ENCODE results near the gene MYLK. TPM values are rescaled to one million over a fixed set of nuclear protein-coding genes. Genes with fewer than 3 reads are reported as not detected.
A peak's percentile ranks its signal among the peaks of the same experiment; 100 is the strongest.
"Not testable (repeated sequence)": the region's sequence is repeated elsewhere in the genome, so short reads cannot be mapped to it uniquely, and the experiment has no call there.

MYLK gene
- total RNA-seq, 2 experiments from 2014 or later: 0.17 TPM; not detected in 1

DNA sequence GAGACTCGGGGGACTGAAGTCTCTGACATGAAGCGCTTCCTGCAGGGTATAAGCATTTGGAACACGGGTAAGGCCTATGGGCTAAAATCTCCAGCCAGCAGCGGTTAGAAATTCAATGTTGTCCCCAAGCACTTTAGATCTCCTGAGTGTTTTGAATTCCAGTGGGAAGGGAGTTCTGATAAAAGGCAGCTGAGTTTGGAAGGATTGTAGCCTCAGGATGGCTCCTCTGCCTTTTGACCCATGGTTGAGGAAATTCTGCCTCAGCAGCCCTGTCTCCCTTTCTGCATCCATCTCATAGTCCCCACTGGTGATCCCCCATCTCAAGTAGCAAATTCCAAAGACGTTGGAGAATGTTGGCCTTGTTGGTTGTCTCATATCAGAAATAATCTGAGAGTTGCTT lies 275.1 kb downstream of the MYLK start:
- ChIA-PET POLR2A (no interaction called here), CTCF (no interaction called here)
- Mint-ChIP-seq H3K27me3 (no peaks in the 10 kb centered on the region), H3K4me3 (no peak overlapping the region), H3K4me1 (ENCODE audit: low read depth) (peaks cover 14% of the 10 kb centered on the region), H3K27ac (no peak overlapping the region), H3K36me3 (peaks cover 13% of the 10 kb centered on the region), H3K9me3 (no peaks in the 10 kb centered on the region)
- no peak for DNase-seq
- intact Hi-C loops (cut with micrococcal nuclease): no loop called here

GRCh38 chr3:123608263-123608937 lies 275.7 kb downstream of the MYLK start:
- Mint-ChIP-seq H3K9me3 (no peaks in the 10 kb centered on the region), H3K4me1 (ENCODE audit: low read depth) (peaks cover 14% of the 10 kb centered on the region), H3K27me3 (no peaks in the 10 kb centered on the region), H3K4me3 (no peak overlapping the region), H3K36me3 (peaks cover 8% of the 10 kb centered on the region), H3K27ac (no peak overlapping the region)
- DNase-seq: no peak
- CTCF ChIA-PET: no interaction called here
- intact Hi-C loops (cut with micrococcal nuclease): no loop called here
- POLR2A ChIA-PET: no interaction called here

- no peak for DNase-seq
- CTCF ChIA-PET: interaction anchor here (0.6 kb wide), 1 partner anchor 11 kb away, joined by 3 read pairs; no protein-coding TSS in a partner anchor
- Mint-ChIP-seq H3K27ac (no peak overlapping the region), H3K4me1 (ENCODE audit: low read depth) (peaks cover 14% of the 10 kb centered on the region), H3K9me3 (no peaks in the 10 kb centered on the region), H3K4me3 (no peak overlapping the region), H3K36me3 (peaks cover 3% of the 10 kb centered on the region), H3K27me3 (no peaks in the 10 kb centered on the region)
- intact Hi-C loops (cut with micrococcal nuclease): no loop called here
- POLR2A ChIA-PET: no interaction called here
These were observed 277.6 kb downstream of the MYLK start for GRCh38 chr3:123606527-123606926.

- peaks cover 14% of the 10 kb centered on the region for H3K4me1 Mint-ChIP-seq (ENCODE audit: low read depth)
- no peak overlapping the region for H3K4me3 Mint-ChIP-seq
- no peaks in the 10 kb centered on the region for H3K9me3 Mint-ChIP-seq
- POLR2A ChIA-PET: no interaction called here
- peak overlapping the region; percentile 16 for H3K27ac Mint-ChIP-seq
- DNase-seq: no peak
- CTCF ChIA-PET: no interaction called here
- intact Hi-C loops (cut with micrococcal nuclease): no loop called here
- no peaks in the 10 kb centered on the region for H3K27me3 Mint-ChIP-seq
- H3K36me3 Mint-ChIP-seq: peaks cover 3% of the 10 kb centered on the region
These were observed 278.3 kb downstream of the MYLK start for GRCh38 chr3:123605789-123606234.

GRCh38 chr3:123603153-123603552 lies 281.0 kb downstream of the MYLK start:
- H3K27ac Mint-ChIP-seq; H3K9me3 Mint-ChIP-seq; H3K4me3 Mint-ChIP-seq; intact Hi-C loops (cut with micrococcal nuclease); H3K36me3 Mint-ChIP-seq; POLR2A ChIA-PET; CTCF ChIA-PET; H3K27me3 Mint-ChIP-seq; DNase-seq: not testable (repeated sequence)
- peaks cover 11% of the 10 kb centered on the region for H3K4me1 Mint-ChIP-seq (ENCODE audit: low read depth)

DNA sequence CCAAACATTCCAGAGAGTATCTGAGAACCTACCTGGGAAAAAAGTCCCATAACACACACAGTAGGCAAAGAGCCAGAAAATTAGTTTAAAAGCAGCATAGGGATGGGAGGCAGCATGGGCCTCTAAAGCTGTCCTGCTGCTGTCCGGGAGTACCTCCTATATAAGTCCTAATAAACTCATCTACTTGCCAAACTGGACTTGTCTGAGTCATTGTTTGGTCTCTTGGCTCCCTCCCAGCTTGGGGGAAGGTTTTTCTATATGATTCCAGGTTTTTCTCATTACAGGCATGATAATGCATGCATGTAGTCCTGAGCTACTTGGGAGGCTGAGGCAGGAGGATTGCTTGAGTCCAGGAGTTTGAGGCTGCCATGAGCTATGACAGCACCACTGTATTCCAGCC lies 281.8 kb downstream of the MYLK start:
- ChIA-PET CTCF (interaction anchor here (1.1 kb wide), 1 partner anchor 44 kb away, joined by 3 read pairs; no protein-coding TSS in a partner anchor), POLR2A (no interaction called here)
- no peak overlapping the region for H3K27ac Mint-ChIP-seq
- intact Hi-C loops (cut with micrococcal nuclease): no loop called here
- no peak for DNase-seq
- no peaks in the 10 kb centered on the region for H3K27me3 Mint-ChIP-seq
- no peak overlapping the region for H3K4me3 Mint-ChIP-seq
- H3K4me1 Mint-ChIP-seq (ENCODE audit: low read depth): peaks cover 11% of the 10 kb centered on the region
- peaks cover 5% of the 10 kb centered on the region for H3K36me3 Mint-ChIP-seq
- H3K9me3 Mint-ChIP-seq: no peaks in the 10 kb centered on the region

GRCh38 chr3:123600863-123601262 lies 283.3 kb downstream of the MYLK start:
- POLR2A ChIA-PET; H3K4me3 Mint-ChIP-seq; H3K9me3 Mint-ChIP-seq; intact Hi-C loops (cut with micrococcal nuclease); DNase-seq; H3K27me3 Mint-ChIP-seq; H3K36me3 Mint-ChIP-seq; H3K4me1 Mint-ChIP-seq (ENCODE audit: low read depth); H3K27ac Mint-ChIP-seq; CTCF ChIA-PET: not testable (repeated sequence)

GRCh38 chr3:123597561-123597960 lies 286.6 kb downstream of the MYLK start:
- Mint-ChIP-seq H3K27me3 (no peaks in the 10 kb centered on the region), H3K36me3 (peaks cover 9% of the 10 kb centered on the region), H3K27ac (no peak overlapping the region), H3K4me3 (no peak overlapping the region), H3K9me3 (no peaks in the 10 kb centered on the region), H3K4me1 (ENCODE audit: low read depth) (no peaks in the 10 kb centered on the region)
- ChIA-PET CTCF (no interaction called here), POLR2A (no interaction called here)
- DNase-seq: no peak
- intact Hi-C loops (cut with micrococcal nuclease): no loop called here

DNA sequence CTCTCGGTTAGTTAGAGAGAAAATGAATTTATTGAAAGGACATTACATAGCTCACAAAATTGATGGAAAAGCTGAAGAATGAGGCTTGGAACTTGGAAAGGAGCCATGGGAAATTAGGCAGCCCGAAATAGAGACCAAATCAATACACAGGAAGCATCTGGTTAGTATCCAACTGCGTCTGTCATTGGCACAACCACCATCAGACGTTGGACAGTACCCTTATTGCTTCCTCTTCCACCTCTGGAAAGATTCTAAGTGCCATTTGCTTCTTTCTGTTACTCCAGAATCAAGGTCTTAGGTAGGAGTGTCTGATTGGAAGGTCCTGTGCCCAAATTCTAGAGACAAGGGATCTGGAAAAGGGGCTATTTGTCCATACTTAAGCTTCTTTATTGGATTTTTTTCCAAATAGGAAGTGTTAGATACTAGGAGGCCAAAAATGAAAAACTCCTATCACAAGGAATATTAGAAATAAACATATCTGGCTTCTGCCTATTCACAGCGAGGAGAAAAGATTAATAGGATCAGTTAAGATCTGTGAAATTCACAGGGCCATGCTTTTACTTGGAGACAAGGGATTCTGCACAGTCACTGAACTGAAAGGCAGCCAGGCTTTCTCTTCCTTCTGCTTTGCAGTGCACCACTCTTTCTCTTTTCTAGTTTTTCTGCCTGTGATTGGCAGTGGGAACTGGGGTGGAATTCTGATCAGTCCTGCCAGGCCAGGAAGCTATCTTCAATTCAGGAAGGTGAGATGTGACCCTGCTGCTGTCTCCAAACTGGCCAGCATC lies 288.5 kb downstream of the MYLK start:
- Mint-ChIP-seq H3K9me3 (peaks cover 12% of the 10 kb centered on the region), H3K36me3 (peaks cover 23% of the 10 kb centered on the region), H3K4me3 (no peak overlapping the region), H3K4me1 (ENCODE audit: low read depth) (no peaks in the 10 kb centered on the region), H3K27ac (no peak overlapping the region), H3K27me3 (no peaks in the 10 kb centered on the region)
- POLR2A ChIA-PET: no interaction called here
- intact Hi-C loops (cut with micrococcal nuclease): no loop called here
- DNase-seq: no peak
- CTCF ChIA-PET: interaction anchor here (0.7 kb wide), 1 partner anchor 11 kb away, joined by 3 read pairs; no protein-coding TSS in a partner anchor

- Mint-ChIP-seq H3K27me3 (no peaks in the 10 kb centered on the region), H3K27ac (no peak overlapping the region), H3K4me3 (no peak overlapping the region), H3K36me3 (peaks cover 35% of the 10 kb centered on the region), H3K4me1 (ENCODE audit: low read depth) (no peaks in the 10 kb centered on the region), H3K9me3 (peaks cover 23% of the 10 kb centered on the region)
- intact Hi-C loops (cut with micrococcal nuclease): no loop called here
- no peak for DNase-seq
- CTCF ChIA-PET: no interaction called here
- POLR2A ChIA-PET: no interaction called here
These were observed 290.8 kb downstream of the MYLK start for GRCh38 chr3:123593381-123593780.

DNA sequence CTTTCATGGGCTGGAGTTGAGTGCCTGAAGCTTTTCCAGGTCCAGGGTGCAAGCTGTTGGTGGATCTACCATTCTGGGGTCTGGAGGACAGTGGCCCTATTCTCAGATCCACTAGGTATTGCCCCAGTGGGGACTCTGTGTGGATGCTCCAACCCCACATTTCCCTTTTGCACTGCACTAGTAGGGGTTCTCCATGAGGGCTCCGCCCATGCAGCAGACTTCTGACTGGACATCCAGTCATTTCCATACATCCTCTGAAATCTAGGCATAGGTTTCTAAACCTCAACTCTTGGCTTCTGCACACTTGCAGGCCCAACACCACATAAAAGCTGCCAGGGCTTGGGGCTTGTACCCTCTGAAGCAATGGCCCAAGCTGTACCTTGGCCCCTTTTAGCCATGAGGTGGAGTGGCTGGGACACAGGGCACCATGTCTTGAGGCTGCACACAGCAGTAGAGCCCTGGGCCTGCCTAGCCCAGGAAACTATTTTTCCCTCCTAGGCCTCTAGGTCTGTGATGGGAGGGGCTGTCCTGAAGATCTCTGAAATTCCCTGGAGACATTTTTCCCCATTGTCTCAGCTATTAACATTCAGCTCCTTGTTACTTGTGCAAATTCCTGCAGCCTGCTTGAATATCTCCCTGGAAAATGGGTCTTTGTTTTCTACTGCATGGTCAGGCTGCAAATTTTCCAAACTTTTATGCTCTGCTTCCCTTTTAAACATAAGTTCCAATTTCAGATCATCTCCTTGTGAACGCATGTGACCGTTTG lies 293.3 kb downstream of the MYLK start:
- ChIA-PET CTCF (no interaction called here), POLR2A (no interaction called here)
- Mint-ChIP-seq H3K4me1 (ENCODE audit: low read depth) (peaks cover 5% of the 10 kb centered on the region), H3K36me3 (peaks cover 40% of the 10 kb centered on the region), H3K27me3 (no peaks in the 10 kb centered on the region), H3K27ac (no peak overlapping the region), H3K4me3 (no peak overlapping the region), H3K9me3 (peaks cover 23% of the 10 kb centered on the region)
- no peak for DNase-seq
- intact Hi-C loops (cut with micrococcal nuclease): no loop called here

DNA sequence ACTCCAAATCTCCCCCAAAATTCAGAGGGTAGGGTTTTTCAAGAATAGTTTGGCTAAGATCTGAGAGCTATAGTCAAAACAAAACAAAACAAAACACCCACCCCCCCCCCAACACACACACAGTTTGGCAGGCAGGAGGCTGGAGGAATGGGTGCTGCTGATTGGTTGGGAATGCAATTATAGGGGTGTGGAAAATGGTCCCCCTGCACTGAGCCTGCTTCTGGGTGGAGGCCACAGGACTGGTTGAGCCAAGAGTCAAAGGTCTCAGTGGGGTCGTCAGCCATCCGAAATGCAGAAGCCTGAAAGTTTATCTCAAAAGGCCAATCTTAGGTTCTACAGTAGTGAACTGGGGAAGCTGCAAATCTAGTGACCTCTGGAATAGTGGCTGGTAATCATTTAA lies 296.7 kb downstream of the MYLK start:
- H3K9me3 Mint-ChIP-seq: peaks cover 23% of the 10 kb centered on the region
- H3K36me3 Mint-ChIP-seq: peaks cover 35% of the 10 kb centered on the region
- H3K27ac Mint-ChIP-seq: no peak overlapping the region
- ChIA-PET CTCF (no interaction called here), POLR2A (no interaction called here)
- no peaks in the 10 kb centered on the region for H3K27me3 Mint-ChIP-seq
- H3K4me3 Mint-ChIP-seq: no peak overlapping the region
- intact Hi-C loops (cut with micrococcal nuclease): loop anchor here (10.0 kb wide), 1 partner anchor 793 kb away; the partner anchor contains the start of genes HSPBAP1 and SLC49A4
- DNase-seq: no peak
- H3K4me1 Mint-ChIP-seq (ENCODE audit: low read depth): peaks cover 18% of the 10 kb centered on the region
